ENCODE data around the gene EFNA1. TPM values are rescaled to one million over a fixed set of nuclear protein-coding genes. Genes with fewer than 3 reads are reported as not detected.

The EFNA1 gene, protein sequence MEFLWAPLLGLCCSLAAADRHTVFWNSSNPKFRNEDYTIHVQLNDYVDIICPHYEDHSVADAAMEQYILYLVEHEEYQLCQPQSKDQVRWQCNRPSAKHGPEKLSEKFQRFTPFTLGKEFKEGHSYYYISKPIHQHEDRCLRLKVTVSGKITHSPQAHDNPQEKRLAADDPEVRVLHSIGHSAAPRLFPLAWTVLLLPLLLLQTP
- total RNA-seq = 0.22 and 0.75 TPM in 2 replicates

DNA sequence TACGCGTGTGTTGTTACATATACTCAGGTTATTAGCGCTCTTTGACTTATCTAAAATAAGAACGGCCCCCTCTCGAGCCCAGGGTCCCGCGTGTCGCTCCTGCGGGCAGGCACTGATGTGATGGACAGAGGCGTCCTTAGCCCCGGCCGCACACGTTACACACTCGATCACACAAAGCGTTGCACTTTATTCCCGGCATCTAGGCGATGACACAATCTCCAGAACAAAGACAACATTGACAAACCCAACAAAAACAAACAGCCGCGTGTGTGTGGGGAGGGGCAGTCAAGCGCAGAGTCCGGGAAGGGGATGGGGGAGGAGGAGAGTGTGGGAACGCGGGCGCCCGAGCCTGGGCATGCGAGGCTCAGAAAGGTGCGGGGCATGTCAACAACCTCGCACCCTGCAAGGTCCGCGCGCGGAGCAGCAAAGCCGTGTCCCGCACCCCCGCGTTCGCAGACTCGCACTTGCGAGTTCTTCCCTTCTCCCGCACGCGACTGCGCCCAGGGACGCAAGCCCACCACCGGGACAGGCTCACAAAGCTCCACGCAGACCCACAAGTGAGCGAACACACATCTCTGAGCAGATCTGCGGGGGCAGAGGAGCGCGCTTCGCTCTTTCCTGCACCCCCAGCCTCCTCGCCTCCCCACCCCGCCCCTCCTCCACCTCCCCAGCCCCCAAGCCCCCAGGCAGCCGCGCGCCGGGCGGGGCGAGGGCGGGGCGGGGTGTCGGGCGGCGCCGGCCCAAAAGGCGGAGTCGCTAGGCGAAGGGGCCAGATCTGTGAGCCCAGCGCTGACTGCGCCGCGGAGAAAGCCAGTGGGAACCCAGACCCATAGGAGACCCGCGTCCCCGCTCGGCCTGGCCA lies at the start of gene EFNA1:
Gene EFNA1 (plus strand): TSS at position 772 of the 862 bp plus-strand sequence. CDS start 102 bp downstream, outside the sequence.

DNA sequence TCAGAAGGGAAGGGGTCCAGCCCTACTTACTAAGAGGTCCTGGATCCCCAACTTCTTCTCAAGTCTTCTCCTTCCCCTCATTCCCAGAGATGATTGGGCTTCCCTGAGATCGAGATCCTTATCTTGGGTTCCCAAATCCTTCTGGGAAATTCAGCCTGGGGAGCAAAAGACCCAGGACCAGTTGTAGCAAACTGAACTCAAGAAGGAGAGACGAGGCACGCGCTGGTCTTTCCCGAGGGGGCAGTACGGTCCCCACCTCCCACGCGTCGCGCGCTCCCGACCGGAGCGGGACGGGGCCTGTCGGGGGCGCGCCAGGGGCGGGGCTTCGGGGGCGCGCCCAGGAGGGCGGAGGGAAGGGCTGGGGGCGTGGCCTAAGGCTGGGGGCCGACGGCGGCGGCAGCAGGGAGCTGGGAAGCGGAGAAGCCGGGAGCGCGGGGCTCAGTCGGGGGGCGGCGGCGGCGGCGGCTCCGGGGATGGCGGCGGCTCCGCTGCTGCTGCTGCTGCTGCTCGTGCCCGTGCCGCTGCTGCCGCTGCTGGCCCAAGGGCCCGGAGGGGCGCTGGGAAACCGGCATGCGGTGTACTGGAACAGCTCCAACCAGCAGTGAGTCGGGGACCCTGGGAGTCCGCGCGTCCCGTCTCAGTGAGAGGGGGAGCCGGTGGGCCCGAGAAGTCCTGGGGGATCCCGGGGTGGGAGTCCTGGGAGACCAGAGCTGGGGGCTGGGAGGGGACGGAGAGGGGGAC lies 49.0 kb upstream of the EFNA1 start, which contains the start of gene EFNA3:
Gene EFNA3 (plus strand): TSS at position 369 of the 741 bp plus-strand sequence. CDS start 105 bp downstream, at position 474.

DNA sequence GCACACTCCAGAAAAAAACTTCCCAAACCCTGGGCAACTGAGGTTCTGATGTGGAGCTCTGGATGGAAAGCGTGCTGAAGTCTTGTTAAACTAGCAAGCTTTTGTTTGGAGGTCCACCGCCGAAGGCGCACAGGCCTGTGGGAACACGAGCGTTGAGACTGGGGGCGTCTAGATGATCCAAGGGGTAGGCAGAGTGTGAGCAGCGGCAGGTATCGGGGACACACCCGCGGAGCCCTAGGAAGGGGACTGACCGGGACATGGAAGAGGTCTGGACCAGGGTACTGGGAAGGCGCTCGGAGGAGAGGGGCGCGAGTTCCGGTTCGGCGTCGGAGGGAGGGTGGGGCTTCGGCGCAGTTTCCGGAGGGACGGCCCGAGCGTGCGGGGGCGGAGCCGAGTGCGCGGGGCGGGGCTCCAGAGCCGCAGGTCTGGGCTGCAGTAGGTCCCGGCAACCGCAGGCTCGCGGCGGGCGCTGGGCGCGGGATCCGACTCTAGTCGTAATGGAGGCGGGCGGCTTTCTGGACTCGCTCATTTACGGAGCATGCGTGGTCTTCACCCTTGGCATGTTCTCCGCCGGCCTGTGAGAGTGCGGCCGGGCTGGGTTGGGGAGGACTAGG lies 7.8 kb downstream of the EFNA1 start, which contains the start of gene SLC50A1:
Gene SLC50A1 (plus strand): TSS at position 438 of the 614 bp plus-strand sequence. CDS start 60 bp downstream, at position 498.

DNA sequence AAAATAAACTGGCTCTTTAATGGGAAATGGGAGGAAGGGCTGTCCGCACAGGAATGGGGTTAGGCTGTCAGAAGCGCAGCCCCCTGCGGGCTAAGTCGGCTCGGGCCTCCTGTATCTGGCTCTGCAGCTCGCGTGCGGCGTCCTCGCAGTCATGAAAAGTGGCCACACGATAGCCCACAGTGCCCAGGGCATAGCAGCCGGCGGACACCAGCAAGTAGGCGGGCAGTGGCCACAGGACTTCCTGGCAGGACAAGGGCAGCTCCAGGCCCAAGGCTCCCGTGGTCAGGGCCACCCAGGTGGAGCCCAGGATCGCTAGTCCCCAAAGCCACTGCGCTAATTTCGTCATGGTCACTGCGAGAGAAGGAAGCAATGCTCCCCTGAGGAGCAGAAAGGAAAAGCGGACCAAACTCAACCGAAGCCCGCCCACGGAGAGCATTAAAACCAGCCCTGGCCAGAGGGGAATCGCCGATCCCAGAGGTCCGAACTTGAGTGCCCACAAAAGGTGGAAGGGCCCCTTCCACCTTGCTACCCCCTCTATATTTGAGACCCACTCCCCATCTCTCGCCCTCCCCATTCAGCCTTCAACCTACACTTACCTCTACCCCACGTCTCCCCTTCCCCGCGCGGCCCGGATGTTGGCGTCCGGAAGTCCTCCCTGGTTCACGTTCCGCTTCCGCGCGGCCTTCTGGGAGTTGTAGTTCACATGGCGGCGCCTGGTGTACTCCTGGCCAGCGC lies 12.4 kb downstream of the EFNA1 start, which contains the start of gene DPM3:
Gene DPM3 (minus strand): TSS at position 637 of the 735 bp plus-strand sequence. CDS start 291 bp downstream, at position 346.

DNA sequence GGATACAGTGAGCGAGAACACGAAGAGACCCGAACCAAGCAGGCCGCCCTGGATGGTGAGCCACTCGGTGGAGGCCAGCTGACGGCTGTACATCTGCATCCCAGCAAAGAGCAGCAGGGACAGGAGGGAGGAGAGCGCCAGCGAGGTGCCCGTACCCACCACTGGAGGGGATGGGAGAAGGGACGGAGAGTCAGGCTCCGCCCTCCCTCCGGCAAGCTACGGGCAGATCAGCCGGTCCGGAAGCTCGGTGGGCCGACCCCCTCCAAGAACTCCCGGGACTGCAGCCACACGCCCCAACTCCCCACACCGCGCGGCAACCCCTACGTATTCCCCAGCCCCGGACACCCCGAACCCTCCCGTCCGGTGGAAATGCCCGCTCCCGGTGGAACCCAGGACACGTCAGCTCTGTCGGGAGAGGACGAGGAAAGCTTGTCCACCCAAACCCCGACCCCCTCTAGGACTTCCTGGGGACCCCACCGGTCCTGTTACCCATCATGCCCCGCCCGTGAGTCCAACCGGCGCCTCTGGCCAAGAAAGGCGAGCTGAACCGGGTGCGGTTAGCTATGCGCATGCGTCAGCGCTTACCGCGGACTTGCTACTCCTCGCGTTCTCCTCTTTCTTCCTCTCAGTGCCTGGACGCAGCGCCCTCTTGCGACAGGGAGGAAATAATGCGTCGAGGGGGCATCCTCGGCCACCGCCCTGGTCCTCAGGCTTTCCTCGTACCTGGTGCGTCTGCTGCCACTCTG lies 45.2 kb downstream of the EFNA1 start, which contains the start of gene KRTCAP2:
Gene KRTCAP2 (minus strand): TSS at position 573 of the 746 bp plus-strand sequence. CDS start 80 bp downstream, at position 493.

DNA sequence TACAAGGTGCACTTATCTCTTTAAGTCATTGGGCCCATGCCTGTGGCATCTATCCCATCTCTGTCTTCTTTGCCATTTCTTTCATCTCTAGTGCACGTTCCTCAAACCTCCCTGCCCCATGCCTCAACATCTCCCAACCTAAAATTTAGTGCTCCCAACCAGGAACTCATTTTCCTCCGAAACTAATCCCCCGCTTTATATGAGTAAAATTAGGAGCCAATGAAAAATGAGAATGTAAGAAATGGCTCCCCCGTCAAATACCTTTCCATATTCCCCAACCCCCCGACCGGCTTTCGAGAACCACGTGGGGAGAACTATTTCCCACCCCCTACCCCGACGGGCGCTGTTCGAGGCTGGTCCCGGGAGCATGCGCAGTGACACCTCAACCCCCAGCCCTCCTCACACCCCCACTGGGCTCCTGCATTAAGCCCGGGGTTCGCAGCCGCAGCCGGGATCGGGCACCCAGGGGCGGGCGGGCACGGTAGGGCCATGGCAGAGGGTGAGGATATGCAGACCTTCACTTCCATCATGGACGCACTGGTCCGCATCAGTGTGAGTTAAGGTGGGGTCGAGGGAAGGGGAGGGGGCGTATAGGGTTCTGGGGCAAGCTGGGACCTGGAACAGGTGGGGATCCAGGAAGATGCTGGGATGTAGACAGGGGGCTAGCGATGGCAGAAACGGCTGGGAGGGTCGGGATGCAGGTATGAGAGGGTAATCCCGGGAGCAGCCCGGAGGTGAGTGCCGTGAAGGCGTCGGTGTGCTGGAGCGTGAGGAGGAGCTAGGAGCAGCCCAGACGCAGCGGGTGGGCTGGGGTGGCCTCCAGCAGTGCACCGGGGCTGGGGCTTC lies 46.0 kb downstream of the EFNA1 start, which contains the start of gene TRIM46:
Gene TRIM46 (plus strand): TSS at position 372 of the 846 bp plus-strand sequence. CDS start 118 bp downstream, at position 490.

Other genes starting within 250 kb of the EFNA1 start
- 6.9 and 9.6 TPM in 2 replicates for gene PMVK, start 191.2 kb upstream of the EFNA1 start, total RNA-seq
- 28.8 and 102 TPM in 2 replicates for gene PBXIP1, start 171.8 kb upstream of the EFNA1 start, total RNA-seq
- gene PYGO2, start 166.1 kb upstream of the EFNA1 start, total RNA-seq = 8.6 and 9.5 TPM in 2 replicates
- gene SHC1, start 157.1 kb upstream of the EFNA1 start, total RNA-seq = 161 and 222 TPM in 2 replicates
- 77.5 and 224 TPM in 2 replicates for gene CKS1B, start 153.2 kb upstream of the EFNA1 start, total RNA-seq
- gene FLAD1, start 144.5 kb upstream of the EFNA1 start, total RNA-seq = 16.2 and 19.6 TPM in 2 replicates
- 1.00 TPM in 1 of 2 replicates, not detected in the other for gene LENEP, start 134.3 kb upstream of the EFNA1 start, total RNA-seq
- 11.4 and 22.7 TPM in 2 replicates for gene ZBTB7B, start 125.1 kb upstream of the EFNA1 start, total RNA-seq
- 0.11 TPM in 1 of 2 replicates, not detected in the other for gene DCST2, start 94.1 kb upstream of the EFNA1 start, total RNA-seq
- gene DCST1, start 94.1 kb upstream of the EFNA1 start, total RNA-seq = not detected in 2 replicates
- 56.7 and 69.5 TPM in 2 replicates for gene ADAM15, start 76.6 kb upstream of the EFNA1 start, total RNA-seq
- 1.7 and 2.9 TPM in 2 replicates for gene EFNA4, start 64.1 kb upstream of the EFNA1 start, total RNA-seq
- 0.22 and 0.50 TPM in 2 replicates for gene EFNA3, start 49.0 kb upstream of the EFNA1 start, total RNA-seq
- 19.7 and 37.7 TPM in 2 replicates for gene SLC50A1, start 8.0 kb downstream of the EFNA1 start, total RNA-seq
- gene DPM3, start 12.7 kb downstream of the EFNA1 start, total RNA-seq = 34.1 and 42.9 TPM in 2 replicates
- gene KRTCAP2, start 45.4 kb downstream of the EFNA1 start, total RNA-seq = 77.0 and 88.1 TPM in 2 replicates
- gene TRIM46, start 46.0 kb downstream of the EFNA1 start, total RNA-seq = 3.9 and 4.9 TPM in 2 replicates
- 28.8 and 46.6 TPM in 2 replicates for gene THBS3, start 80.0 kb downstream of the EFNA1 start, total RNA-seq
- gene MTX1, start 80.8 kb downstream of the EFNA1 start, total RNA-seq = 40.0 and 50.5 TPM in 2 replicates
- gene ENTREP3, start 127.6 kb downstream of the EFNA1 start, total RNA-seq = 7.6 and 9.6 TPM in 2 replicates
- gene SCAMP3, start 134.5 kb downstream of the EFNA1 start, total RNA-seq = 31.7 and 43.9 TPM in 2 replicates
- gene CLK2, start 145.6 kb downstream of the EFNA1 start, total RNA-seq = 30.5 and 32.0 TPM in 2 replicates
- 0.89 and 1.4 TPM in 2 replicates for gene HCN3, start 149.6 kb downstream of the EFNA1 start, total RNA-seq
- not detected in 2 replicates for gene PKLR, start 173.6 kb downstream of the EFNA1 start, total RNA-seq
- gene FDPS, start 181.0 kb downstream of the EFNA1 start, total RNA-seq = 445 and 647 TPM in 2 replicates
- gene RUSC1, start 193.0 kb downstream of the EFNA1 start, total RNA-seq = 13.0 and 13.3 TPM in 2 replicates